Sigmoid colon (tissue), 7 donors: Measurements from ENCODE around the gene LBR. TPM values are rescaled to one million over a fixed set of nuclear protein-coding genes. Genes with fewer than 3 reads are reported as not detected.

Source experiments
- DNase-seq: peaks from one replicate; pipeline ENCODE4 v3.0.0-alpha.2; 2019
- H3K27ac ChIP-seq, 4 donors: fragments of 200-600 bp; sonication (generic); one replicate each; pipeline ENCODE4 v1.5.1; 2016 to 2019; ENCODE audit warnings: mild to moderate bottlenecking in 1 of 4
- H3K27me3 ChIP-seq, 3 donors: fragments of 200-600 bp; sonication (generic); one replicate each; pipeline ENCODE4 v1.5.1; 2019; ENCODE audit warnings: mild to moderate bottlenecking in 1 of 3
- H3K36me3 ChIP-seq, 4 donors: fragments of 200-600 bp; sonication (generic); one replicate each; pipeline ENCODE4 v1.5.1; 2016 to 2019
- H3K4me1 ChIP-seq, 4 donors: fragments of 200-600 bp; sonication (generic); one replicate each; pipeline ENCODE4 v1.5.1; 2017 to 2019
- H3K4me3 ChIP-seq, 4 donors: fragments of 200-600 bp; sonication (generic); one replicate each; pipeline ENCODE4 v1.5.1; 2017 to 2019; ENCODE audit warnings: mild to moderate bottlenecking in 2 of 4, moderate library complexity in 1 of 4
- H3K9me3 ChIP-seq, 4 donors: fragments of 200-600 bp in 3 of 4; sonication (generic) in 3 of 4; one replicate each; pipeline versions ENCODE4 v1.5.1 to v1.6.1; 2013 to 2019
- CTCF ChIP-seq, 4 experiments: fragments of 450-650 bp in 3 of 4; fragments of 200-600 bp in 1 of 4; IDR thresholded peaks; one replicate each; pipeline ENCODE4 v1.5.1; 2016 to 2019; ENCODE audit warnings: antibody characterized with exemption in 4 of 4, mild to moderate bottlenecking in 3 of 4, moderate library complexity in 2 of 4
- EP300 ChIP-seq, 4 donors: sonication (generic); formaldehyde crosslinking; IDR thresholded peaks; one replicate each; pipeline ENCODE4 v1.6.1; 2017; ENCODE audit warnings: antibody characterized with exemption in 4 of 4
- POLR2A ChIP-seq, 2 donors: fragments of 450-650 bp; IDR thresholded peaks; one replicate each; pipeline ENCODE4 v1.6.1; 2016; ENCODE audit warnings: antibody characterized with exemption in 2 of 2, mild to moderate bottlenecking in 2 of 2, moderate library complexity in 2 of 2
- POLR2AphosphoS5 ChIP-seq, 4 donors: sonication (generic); formaldehyde crosslinking; IDR thresholded peaks; one replicate each; pipeline ENCODE4 v1.6.1; 2017; ENCODE audit warnings: antibody characterized with exemption in 4 of 4
- WGBS, 2 donors: extraction: QIAGEN DNeasy Blood & Tissue Kit; methylation state at CpG; one replicate each; pipeline ENCODE4 v1.1.7; 2013; 5-methylcytosine and 5-hydroxymethylcytosine counted together
- intact Hi-C: fragments of 100-400 bp; cut with DNase I; formaldehyde crosslinking; loops from one replicate; pipeline ENCODE4 v1.15.1; 2023
- polyA plus RNA-seq, 3 donors: library from polyadenylated mRNA; stranded (reverse); fragments of 200-250 nt; gene quantifications; one replicate each; pipeline ENCODE4 v1.2.3, GENCODE V29; 2013
- total RNA-seq, 4 donors: library from RNA; depleted of rRNA; stranded (reverse); fragments of >200 nt; gene quantifications; one replicate each; pipeline ENCODE4 v1.1.0, GENCODE V29; 2016
- donor health status: healthy with polysubstance abuse.
- donor health status: Bipolar disorder and iron deficiency.
- donor health status: healthy.

The LBR gene
- total and polyA plus RNA-seq, 7 donors, result 5.4 to 195 (median 134) TPM

- intact Hi-C loops, result no loop called here
- TF ChIP-seq CTCF (IDR thresholded peaks at IDR 0.05) (no peak), POLR2AphosphoS5 (IDR thresholded peaks at IDR 0.05) (no peak), POLR2A (IDR thresholded peaks at IDR 0.05) (no peak), EP300 (IDR thresholded peaks at IDR 0.05) (no peak)
- Histone ChIP-seq H3K27ac (peak overlapping the region; percentile 91 to 96 (median 93)), H3K9me3 (no peaks in the 10 kb centered on the region), H3K27me3 (no peaks in the 10 kb centered on the region), H3K36me3 (no peaks in the 10 kb centered on the region), H3K4me1 (peaks cover 0 to 91% (median 88%) of the 10 kb centered on the region in 4 donors), H3K4me3 (no peak overlapping the region)
- DNase-seq, result peak; percentile 78
- 54 to 65% methylated on average over 12 of the region's 12 CpGs for WGBS, 2 donors
Observed at GRCh38 chr1:225450491-225451191, 22.8 kb upstream of the LBR start.

- Histone ChIP-seq H3K27ac (peak overlapping the region; percentile 91 to 96 (median 93)), H3K36me3 (no peaks in the 10 kb centered on the region), H3K27me3 (no peaks in the 10 kb centered on the region), H3K4me1 (peaks cover 0 to 95% (median 90%) of the 10 kb centered on the region in 4 donors), H3K9me3 (no peaks in the 10 kb centered on the region), H3K4me3 (no peak overlapping the region)
- 93 to 94% methylated on average over 5 of the region's 5 CpGs for WGBS, 2 donors
- intact Hi-C loops, result no loop called here
- DNase-seq, result peak; percentile 58
- TF ChIP-seq CTCF (IDR thresholded peaks at IDR 0.05) (no peak), EP300 (IDR thresholded peaks at IDR 0.05) (no peak), POLR2A (IDR thresholded peaks at IDR 0.05) (no peak), POLR2AphosphoS5 (IDR thresholded peaks at IDR 0.05) (no peak)
Observed at GRCh38 chr1:225449774-225450173, 21.9 kb upstream of the LBR start.

- Histone ChIP-seq H3K27ac (peak overlapping the region; percentile 91 to 96 (median 93)), H3K4me3 (no peak overlapping the region), H3K36me3 (no peaks in the 10 kb centered on the region), H3K4me1 (peaks cover 0 to 95% (median 90%) of the 10 kb centered on the region in 4 donors), H3K27me3 (no peaks in the 10 kb centered on the region), H3K9me3 (no peaks in the 10 kb centered on the region)
- DNase-seq, result peak; percentile 74
- 27 to 81% methylated on average over 9 of the region's 9 CpGs for WGBS, 2 donors
- intact Hi-C loops, result no loop called here
- TF ChIP-seq EP300 (IDR thresholded peaks at IDR 0.05) (no peak), CTCF (IDR thresholded peaks at IDR 0.05) (no peak), POLR2A (IDR thresholded peaks at IDR 0.05) (no peak), POLR2AphosphoS5 (IDR thresholded peaks at IDR 0.05) (no peak)
Observed at GRCh38 chr1:225449261-225449660, 21.4 kb upstream of the LBR start.

GRCh38 chr1:225448146-225448805 lies 20.4 kb upstream of the LBR start:
- peak; percentile 67 for DNase-seq
- H3K9me3 ChIP-seq, result no peaks in the 10 kb centered on the region
- H3K36me3 ChIP-seq, result no peaks in the 10 kb centered on the region
- TF ChIP-seq POLR2A (IDR thresholded peaks at IDR 0.05), result peak in 1 of 2 donors; percentile 22
- TF ChIP-seq POLR2AphosphoS5 (IDR thresholded peaks at IDR 0.05), result no peak
- WGBS, 2 donors, result 81 to 85% methylated on average over 9 of the region's 9 CpGs
- intact Hi-C loops, result no loop called here
- H3K27ac ChIP-seq, result peak overlapping the region; percentile 91 to 96 (median 93)
- H3K27me3 ChIP-seq, result no peaks in the 10 kb centered on the region
- H3K4me1 ChIP-seq, result peaks cover 0 to 94% (median 88%) of the 10 kb centered on the region in 4 donors
- H3K4me3 ChIP-seq, result peak overlapping the region; percentile 8 to 31 (median 22)

- WGBS, 2 donors, result 43 to 53% methylated on average over 8 of the region's 8 CpGs
- TF ChIP-seq CTCF (IDR thresholded peaks at IDR 0.05) (no peak), POLR2AphosphoS5 (IDR thresholded peaks at IDR 0.05) (peak; percentile 80 to 94 (median 90)), EP300 (IDR thresholded peaks at IDR 0.05) (peak; percentile 76 to 96 (median 94)), POLR2A (IDR thresholded peaks at IDR 0.05) (no peak)
Observed at GRCh38 chr1:225447650-225448089, 19.8 kb upstream of the LBR start.

More at GRCh38 chr1:225447650-225448089, 19.8 kb upstream of the LBR start:
- no peaks in the 10 kb centered on the region for H3K27me3 ChIP-seq
- peak overlapping the region; percentile 8 to 31 (median 22) for H3K4me3 ChIP-seq
- H3K36me3 ChIP-seq, result no peaks in the 10 kb centered on the region
- intact Hi-C loops, result no loop called here
- peak overlapping the region; percentile 91 to 96 (median 93) for H3K27ac ChIP-seq
- peak; percentile 97 for DNase-seq
- no peaks in the 10 kb centered on the region for H3K9me3 ChIP-seq
- H3K4me1 ChIP-seq, result peaks cover 0 to 95% (median 89%) of the 10 kb centered on the region in 4 donors
